Kidney (tissue), 14 donors: ENCODE results near the gene CASD1. TPM values are rescaled to one million over a fixed set of nuclear protein-coding genes. Genes with fewer than 3 reads are reported as not detected.

Source experiments
- DNase-seq, 5 donors: peaks; one replicate each; pipeline ENCODE4 v3.0.0-alpha.2; 2013 to 2020
- FAIRE-seq: peaks from 2 replicates; lab custom pipeline; 2012; peaks lifted over from hg19 to GRCh38; lab: Jason Lieb, UNC
- H3K27ac ChIP-seq, 2 donors: one replicate each; pipeline ENCODE4 v1.7.0; 2013; ENCODE audit warnings: low read depth in 2 of 2, low read length in 2 of 2, inconsistent platforms in 1 of 2
- H3K27me3 ChIP-seq: one replicate; pipeline ENCODE4 v1.7.1; 2013; ENCODE audit warnings: low read length, inconsistent platforms; ENCODE audit not compliant: control insufficient read depth, insufficient read depth
- H3K36me3 ChIP-seq, 3 donors: one replicate each; pipeline versions ENCODE4 v1.7.0 to v1.7.1; 2013; ENCODE audit warnings: low read length in 3 of 3, control low read depth in 1 of 3, inconsistent platforms in 1 of 3; ENCODE audit not compliant: insufficient read depth in 3 of 3, control insufficient read depth in 2 of 3
- H3K4me1 ChIP-seq, 3 donors: one replicate each; pipeline versions ENCODE4 v1.7.0 to v1.7.1; 2013; ENCODE audit warnings: low read length in 3 of 3, inconsistent platforms in 1 of 3, low read depth in 1 of 3; ENCODE audit not compliant: control insufficient read depth in 2 of 3, insufficient read depth in 2 of 3
- H3K4me3 ChIP-seq, 3 donors: one replicate each; pipeline versions ENCODE4 v1.7.0 to v1.8.1; 2013; ENCODE audit warnings: low read length in 3 of 3, control low read depth in 1 of 3, inconsistent platforms in 1 of 3
- H3K9ac ChIP-seq, 3 donors: one replicate each; pipeline versions ENCODE4 v1.7.0 to v1.7.1; 2013; ENCODE audit warnings: low read length in 3 of 3, control low read depth in 1 of 3, inconsistent platforms in 1 of 3
- H3K9me3 ChIP-seq, 3 donors: one replicate each; pipeline versions ENCODE4 v1.7.0 to v1.7.1; 2013; ENCODE audit warnings: low read length in 3 of 3, control low read depth in 1 of 3, inconsistent platforms in 1 of 3; ENCODE audit not compliant: control insufficient read depth in 2 of 3, insufficient read depth in 1 of 3
- CTCF ChIP-seq: IDR thresholded peaks from 3 replicates; pipeline ENCODE4 v1.5.1; 2012; ENCODE audit warnings: mild to moderate bottlenecking, moderate library complexity, borderline replicate concordance; ENCODE audit not compliant: insufficient read depth; ENCODE audit errors: extremely low read depth
- intact Hi-C: fragments of 100-400 bp; cut with DNase I; formaldehyde crosslinking; loops from one replicate; pipeline ENCODE4 v1.11.1; 2022
- polyA plus RNA-seq: library from polyadenylated mRNA; stranded (reverse); fragments of 350-450 nt; fragmentation: Illumina TruSeq; extraction: RNeasy Lipid Tissue Mini Kit (QIAGEN cat#74804); gene quantifications from one replicate; pipeline ENCODE4 v1.2.3, GENCODE V29; 2014; ENCODE audit warnings: low read depth, low replicate concordance; ENCODE audit not compliant: insufficient read depth
- total RNA-seq: library from RNA; stranded (reverse); fragmentation: NEBNext Ultra II Directional; extraction: Animal tissue kit (Norgen Biotek cat#: 25700); gene quantifications from one replicate; pipeline ENCODE4 v1.2.1, GENCODE V29; 2021
- donor health status: control.
- donor health status: control.
- donor health status: control.
- donor health status: control.
- donor health status: control.
- donor health status: DM: yes; HTN: yes; CAD: no.
- donor health status: Normal renal cell carcinoma (clear cell type).

Gene CASD1
- total and polyA plus RNA-seq, 2 donors from 2014 or later, result 10.8 to 22.8 TPM

- FAIRE-seq (no peak), DNase-seq (no peak)
- no peak overlapping the region for H3K4me3 ChIP-seq
- H3K27me3 ChIP-seq, result no peaks in the 10 kb centered on the region
- no peak for TF ChIP-seq CTCF
- H3K27ac ChIP-seq, result no peak overlapping the region
- intact Hi-C loops, result no loop called here
- H3K4me1 ChIP-seq, result no peaks in the 10 kb centered on the region
- peaks cover 0 to 5% (median 2%) of the 10 kb centered on the region in 3 donors for H3K36me3 ChIP-seq
- H3K9me3 ChIP-seq, result no peaks in the 10 kb centered on the region
- H3K9ac ChIP-seq, result no peak overlapping the region
These were observed 86.1 kb downstream of the CASD1 start for GRCh38 chr7:94595717-94596116.

GRCh38 chr7:94600267-94600666 lies 90.7 kb downstream of the CASD1 start:
- Histone ChIP-seq H3K4me1 (no peaks in the 10 kb centered on the region), H3K9ac (no peak overlapping the region), H3K36me3 (peaks cover 0 to 5% (median 2%) of the 10 kb centered on the region in 3 donors), H3K27ac (no peak overlapping the region), H3K9me3 (no peaks in the 10 kb centered on the region), H3K4me3 (no peak overlapping the region), H3K27me3 (no peaks in the 10 kb centered on the region)
- FAIRE-seq (no peak), DNase-seq (no peak)
- TF ChIP-seq CTCF, result no peak
- intact Hi-C loops, result no loop called here

GRCh38 chr7:94602181-94602580 lies 92.6 kb downstream of the CASD1 start:
- intact Hi-C loops, result no loop called here
- no peak overlapping the region for H3K27ac ChIP-seq
- DNase-seq, result no peak
- no peak overlapping the region for H3K9ac ChIP-seq
- H3K9me3 ChIP-seq, result peaks cover 0 to 5% (median 0%) of the 10 kb centered on the region in 3 donors
- peaks cover 0 to 5% (median 2%) of the 10 kb centered on the region in 3 donors for H3K36me3 ChIP-seq
- H3K4me1 ChIP-seq, result no peaks in the 10 kb centered on the region
- FAIRE-seq, result no peak
- H3K27me3 ChIP-seq, result no peaks in the 10 kb centered on the region
- TF ChIP-seq CTCF, result no peak
- H3K4me3 ChIP-seq, result no peak overlapping the region

GRCh38 chr7:94605031-94605430 lies 95.4 kb downstream of the CASD1 start:
- H3K9ac ChIP-seq, result no peak overlapping the region
- no peaks in the 10 kb centered on the region for H3K4me1 ChIP-seq
- FAIRE-seq, result no peak
- H3K27me3 ChIP-seq, result no peaks in the 10 kb centered on the region
- H3K9me3 ChIP-seq, result peaks cover 0 to 5% (median 0%) of the 10 kb centered on the region in 3 donors
- peaks cover 0 to 2% (median 0%) of the 10 kb centered on the region in 3 donors for H3K36me3 ChIP-seq
- no peak overlapping the region for H3K27ac ChIP-seq
- DNase-seq, result no peak
- no peak for TF ChIP-seq CTCF
- intact Hi-C loops, result no loop called here
- no peak overlapping the region for H3K4me3 ChIP-seq
